ENCODE results near the gene NANOS2.

- no peak for TF ChIP-seq ZFX (IDR thresholded peaks at IDR 0.05)
- TF ChIP-seq CTCF (conservative IDR thresholded peaks at IDR 0.05), result no peak
These were observed 42.3 kb downstream of the NANOS2 start for GRCh38 chr19:45872095-45872919.

Measured in C4-2B (cell line).